Measurements from ENCODE around the gene KANK4.

DNA sequence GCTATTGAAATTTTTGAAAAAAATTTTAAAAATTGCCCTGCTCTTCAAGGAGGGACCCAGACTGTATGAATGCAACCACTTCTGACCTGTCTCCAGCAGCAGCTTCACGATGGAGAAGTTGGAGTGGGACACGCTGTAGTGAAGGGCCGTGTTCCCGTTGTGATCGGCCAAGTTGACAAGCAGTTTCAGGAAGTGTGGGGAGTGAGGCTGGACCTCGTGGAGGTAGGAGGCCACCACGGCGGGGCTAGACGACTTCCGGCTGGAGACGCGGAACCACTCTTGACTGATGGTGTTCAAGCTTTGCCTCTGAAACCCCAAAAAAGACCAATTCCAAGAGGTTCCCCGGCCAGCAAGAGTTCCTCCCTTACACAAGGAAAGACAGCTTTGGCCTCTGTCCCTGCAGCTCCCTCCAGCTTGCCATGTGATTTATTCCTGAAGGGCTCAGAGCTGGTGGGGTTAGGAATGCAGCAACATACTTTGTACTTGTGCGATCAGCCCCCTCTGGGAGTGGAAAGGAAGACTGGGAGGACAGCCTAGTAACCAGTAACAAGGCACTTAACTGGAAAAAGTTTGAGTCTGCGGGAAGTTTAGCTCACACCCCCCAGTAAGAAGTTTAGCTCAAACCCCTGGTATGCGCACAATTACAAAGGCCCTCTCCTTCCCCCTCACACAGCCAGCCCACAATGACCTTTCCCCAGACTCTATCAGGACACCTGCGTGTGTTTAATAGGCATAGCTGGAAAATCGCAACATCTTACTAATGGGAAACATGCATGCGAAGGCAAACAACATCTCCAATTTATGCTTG, 56.0 kb downstream of the KANK4 start:
- TF ChIP-seq, protein P1, sequence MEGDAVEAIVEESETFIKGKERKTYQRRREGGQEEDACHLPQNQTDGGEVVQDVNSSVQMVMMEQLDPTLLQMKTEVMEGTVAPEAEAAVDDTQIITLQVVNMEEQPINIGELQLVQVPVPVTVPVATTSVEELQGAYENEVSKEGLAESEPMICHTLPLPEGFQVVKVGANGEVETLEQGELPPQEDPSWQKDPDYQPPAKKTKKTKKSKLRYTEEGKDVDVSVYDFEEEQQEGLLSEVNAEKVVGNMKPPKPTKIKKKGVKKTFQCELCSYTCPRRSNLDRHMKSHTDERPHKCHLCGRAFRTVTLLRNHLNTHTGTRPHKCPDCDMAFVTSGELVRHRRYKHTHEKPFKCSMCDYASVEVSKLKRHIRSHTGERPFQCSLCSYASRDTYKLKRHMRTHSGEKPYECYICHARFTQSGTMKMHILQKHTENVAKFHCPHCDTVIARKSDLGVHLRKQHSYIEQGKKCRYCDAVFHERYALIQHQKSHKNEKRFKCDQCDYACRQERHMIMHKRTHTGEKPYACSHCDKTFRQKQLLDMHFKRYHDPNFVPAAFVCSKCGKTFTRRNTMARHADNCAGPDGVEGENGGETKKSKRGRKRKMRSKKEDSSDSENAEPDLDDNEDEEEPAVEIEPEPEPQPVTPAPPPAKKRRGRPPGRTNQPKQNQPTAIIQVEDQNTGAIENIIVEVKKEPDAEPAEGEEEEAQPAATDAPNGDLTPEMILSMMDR (IDR thresholded peaks at IDR 0.05 in 4 of 5, conservative IDR thresholded peaks at IDR 0.05 in 1 of 5): no peak
- no peak for TF ChIP-seq POLR2A (IDR thresholded peaks at IDR 0.05)

Measured in gastrocnemius medialis (tissue), 4 donors.